Activated CD8-positive, alpha-beta T cell treated with anti-CD3 and anti-CD28 coated beads for 36 hours (primary cell): ENCODE results near the gene DOCK2. TPM values are rescaled to one million over a fixed set of nuclear protein-coding genes. Genes with fewer than 3 reads are reported as not detected.

Source experiments
- ATAC-seq: fragments of 200-7000 bp; cut with Tn5 transposase; one replicate; pipeline ENCODE4 v1.10.0; 2021; ENCODE audit warnings: mild to moderate bottlenecking, moderate library complexity
- CTCF ChIA-PET: fragments of 350-600 bp; sonication (Branson Sonifier 250); formaldehyde crosslinking; loops from one replicate; lab custom pipeline; 2021; ENCODE audit warnings: antibody characterized with exemption; lab: Charles Lee
- POLR2A ChIA-PET: fragments of 350-600 bp; sonication (Branson Sonifier 250); formaldehyde crosslinking; loops from one replicate; lab custom pipeline; 2021; ENCODE audit warnings: antibody characterized with exemption; lab: Charles Lee
- DNase-seq: peaks from one replicate; pipeline ENCODE4 v3.0.0-alpha.2; 2020
- H3K27ac Mint-ChIP-seq: one replicate; pipeline ENCODE4 v1.8.0; 2021; ENCODE audit warnings: mild to moderate bottlenecking, mixed read lengths
- H3K27me3 Mint-ChIP-seq: one replicate; pipeline ENCODE4 v1.8.0; 2021; ENCODE audit warnings: mixed read lengths
- H3K36me3 Mint-ChIP-seq: one replicate; pipeline ENCODE4 v1.8.0; 2021; ENCODE audit warnings: low read depth, mixed read lengths
- H3K4me1 Mint-ChIP-seq: one replicate; pipeline ENCODE4 v1.8.0; 2021; ENCODE audit warnings: low read depth, mixed read lengths
- H3K4me3 Mint-ChIP-seq: one replicate; pipeline ENCODE4 v1.8.0; 2021; ENCODE audit warnings: mild to moderate bottlenecking, moderate library complexity, mixed read lengths
- H3K9me3 Mint-ChIP-seq: one replicate; pipeline ENCODE4 v1.8.0; 2021; ENCODE audit warnings: mixed read lengths
- intact Hi-C: fragments of 100-400 bp; cut with micrococcal nuclease; formaldehyde crosslinking; loops from one replicate; pipeline ENCODE4 v1.10.0; 2022
- total RNA-seq, 2 experiments: library from RNA; stranded (reverse); gene quantifications; one replicate each; pipeline ENCODE4 v1.2.3, GENCODE V29; 2021
- TF ChIP-seq, protein P1 (sequence below): fragments of 200-600 bp; IDR thresholded peaks from one replicate; pipeline ENCODE4 v1.8.0; 2022; ENCODE audit warnings: antibody characterized with exemption, mild to moderate bottlenecking

The DOCK2 gene
- total RNA-seq, 2 experiments from 2014 or later = 180 to 181 TPM

DNA sequence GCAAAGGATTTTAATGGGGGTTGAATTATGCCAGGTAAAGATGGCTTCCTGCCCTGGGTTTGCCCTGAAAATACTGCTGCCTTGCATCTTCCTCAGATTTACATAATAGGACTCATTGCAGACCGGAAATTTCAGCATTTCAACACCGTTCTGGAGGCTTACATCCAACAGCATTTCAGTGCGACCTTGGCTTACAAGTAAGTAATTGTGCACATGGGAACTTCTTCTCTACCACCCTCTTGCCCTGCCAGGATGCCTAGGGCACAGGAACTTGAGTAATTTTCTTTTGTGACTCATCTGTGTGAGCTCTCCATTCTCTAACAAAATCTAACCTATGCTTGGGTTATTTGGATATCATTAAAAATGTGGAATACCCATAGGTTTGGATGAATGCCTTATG lies 80.2 kb downstream of the DOCK2 start:
- ATAC-seq (no peak), DNase-seq (no peak)
- peaks cover 11% of the 10 kb centered on the region for H3K4me1 Mint-ChIP-seq
- no peak overlapping the region for H3K27ac Mint-ChIP-seq
- H3K4me3 Mint-ChIP-seq = no peak overlapping the region
- TF ChIP-seq, protein P1, sequence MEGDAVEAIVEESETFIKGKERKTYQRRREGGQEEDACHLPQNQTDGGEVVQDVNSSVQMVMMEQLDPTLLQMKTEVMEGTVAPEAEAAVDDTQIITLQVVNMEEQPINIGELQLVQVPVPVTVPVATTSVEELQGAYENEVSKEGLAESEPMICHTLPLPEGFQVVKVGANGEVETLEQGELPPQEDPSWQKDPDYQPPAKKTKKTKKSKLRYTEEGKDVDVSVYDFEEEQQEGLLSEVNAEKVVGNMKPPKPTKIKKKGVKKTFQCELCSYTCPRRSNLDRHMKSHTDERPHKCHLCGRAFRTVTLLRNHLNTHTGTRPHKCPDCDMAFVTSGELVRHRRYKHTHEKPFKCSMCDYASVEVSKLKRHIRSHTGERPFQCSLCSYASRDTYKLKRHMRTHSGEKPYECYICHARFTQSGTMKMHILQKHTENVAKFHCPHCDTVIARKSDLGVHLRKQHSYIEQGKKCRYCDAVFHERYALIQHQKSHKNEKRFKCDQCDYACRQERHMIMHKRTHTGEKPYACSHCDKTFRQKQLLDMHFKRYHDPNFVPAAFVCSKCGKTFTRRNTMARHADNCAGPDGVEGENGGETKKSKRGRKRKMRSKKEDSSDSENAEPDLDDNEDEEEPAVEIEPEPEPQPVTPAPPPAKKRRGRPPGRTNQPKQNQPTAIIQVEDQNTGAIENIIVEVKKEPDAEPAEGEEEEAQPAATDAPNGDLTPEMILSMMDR = no peak
- peaks cover 90% of the 10 kb centered on the region for H3K36me3 Mint-ChIP-seq
- ChIA-PET CTCF (no interaction called here), POLR2A (no interaction called here)
- no peaks in the 10 kb centered on the region for H3K27me3 Mint-ChIP-seq
- intact Hi-C loops = no loop called here
- peaks cover 4% of the 10 kb centered on the region for H3K9me3 Mint-ChIP-seq

DNA sequence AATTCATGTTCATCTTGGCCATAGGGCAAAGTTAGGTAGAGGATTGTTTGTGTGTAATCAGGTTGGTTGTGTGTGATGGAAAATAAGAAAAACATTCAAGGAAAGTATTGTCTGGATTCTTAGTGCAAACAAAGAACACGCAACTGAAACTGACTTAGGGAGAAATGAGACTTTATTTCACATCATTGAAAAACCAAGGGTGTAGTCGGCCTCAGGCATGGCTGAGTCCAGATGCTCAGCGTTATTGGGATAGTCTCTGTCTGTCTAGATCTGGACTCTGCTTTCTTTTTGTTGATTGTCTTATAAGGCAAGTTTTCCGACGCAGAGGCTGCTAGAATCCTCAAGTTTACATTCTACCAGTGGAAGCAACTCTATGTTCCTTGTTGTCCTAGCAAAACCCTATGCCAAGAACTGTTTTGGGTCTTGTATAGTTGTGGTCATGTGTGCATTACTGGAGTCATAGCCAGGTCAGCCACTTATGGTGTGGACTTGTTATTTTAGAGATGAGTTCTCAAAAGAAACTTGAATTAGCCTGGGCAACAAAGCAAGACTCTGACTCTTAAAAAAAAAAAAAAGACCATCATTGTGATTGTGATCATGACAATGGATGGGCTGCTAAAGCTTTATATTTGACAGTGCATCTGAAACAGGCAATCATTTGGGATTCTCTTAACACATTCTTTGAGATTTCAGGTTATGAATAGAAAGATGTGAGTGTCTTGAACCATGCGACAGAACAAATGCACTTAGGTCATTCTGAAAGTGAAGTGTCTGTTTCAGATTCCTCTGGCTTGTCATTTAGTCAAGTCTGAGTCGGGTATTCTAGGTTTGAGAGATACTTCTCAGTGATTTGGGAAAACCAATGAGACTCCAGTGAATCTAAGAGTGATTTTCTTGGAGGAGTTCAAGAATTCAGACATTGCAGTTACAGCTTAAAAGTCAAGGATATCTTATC lies 82.6 kb downstream of the DOCK2 start:
- intact Hi-C loops = no loop called here
- Mint-ChIP-seq H3K27me3 (no peaks in the 10 kb centered on the region), H3K9me3 (peaks cover 4% of the 10 kb centered on the region), H3K36me3 (peaks cover 89% of the 10 kb centered on the region), H3K4me1 (peaks cover 11% of the 10 kb centered on the region), H3K27ac (no peak overlapping the region), H3K4me3 (no peak overlapping the region)
- DNase-seq (no peak), ATAC-seq (no peak)
- TF ChIP-seq, protein P1 = no peak
- ChIA-PET CTCF (no interaction called here), POLR2A (no interaction called here)

DNA sequence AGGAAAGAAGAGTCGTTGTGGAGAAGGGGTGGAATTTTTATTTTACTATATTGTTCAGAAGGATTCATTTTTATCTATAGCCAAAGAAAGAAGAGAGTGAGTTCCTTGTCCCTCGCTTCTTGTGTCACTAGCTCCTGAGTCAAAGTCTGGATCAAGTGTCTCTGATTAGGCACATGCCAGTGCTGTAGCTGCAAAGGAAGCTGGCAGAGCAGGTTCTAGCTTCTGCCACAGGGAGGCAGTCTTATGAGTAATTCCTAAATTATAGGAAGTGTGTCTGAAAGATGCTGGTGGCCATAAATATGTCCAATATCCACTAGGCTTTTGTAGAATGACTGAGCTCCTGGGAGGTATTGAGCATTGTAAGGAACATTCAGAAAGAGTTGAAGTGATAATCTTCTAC lies 84.7 kb downstream of the DOCK2 start:
- Mint-ChIP-seq H3K4me1 (peaks cover 6% of the 10 kb centered on the region), H3K27me3 (no peaks in the 10 kb centered on the region), H3K4me3 (no peak overlapping the region), H3K36me3 (peaks cover 88% of the 10 kb centered on the region), H3K9me3 (peaks cover 6% of the 10 kb centered on the region), H3K27ac (no peak overlapping the region)
- intact Hi-C loops = no loop called here
- TF ChIP-seq, protein P1 = no peak
- DNase-seq = no peak
- ATAC-seq = no peak
- POLR2A ChIA-PET = interaction anchor here (0.8 kb wide), 1 partner anchor 84 kb away, joined by 3 read pairs; no protein-coding TSS in a partner anchor
- CTCF ChIA-PET = interaction anchor here (0.9 to 1.8 kb wide), 5 partner anchors 10 to 58 kb away, joined by 3 to 5 read pairs (median 4); no protein-coding TSS in a partner anchor

DNA sequence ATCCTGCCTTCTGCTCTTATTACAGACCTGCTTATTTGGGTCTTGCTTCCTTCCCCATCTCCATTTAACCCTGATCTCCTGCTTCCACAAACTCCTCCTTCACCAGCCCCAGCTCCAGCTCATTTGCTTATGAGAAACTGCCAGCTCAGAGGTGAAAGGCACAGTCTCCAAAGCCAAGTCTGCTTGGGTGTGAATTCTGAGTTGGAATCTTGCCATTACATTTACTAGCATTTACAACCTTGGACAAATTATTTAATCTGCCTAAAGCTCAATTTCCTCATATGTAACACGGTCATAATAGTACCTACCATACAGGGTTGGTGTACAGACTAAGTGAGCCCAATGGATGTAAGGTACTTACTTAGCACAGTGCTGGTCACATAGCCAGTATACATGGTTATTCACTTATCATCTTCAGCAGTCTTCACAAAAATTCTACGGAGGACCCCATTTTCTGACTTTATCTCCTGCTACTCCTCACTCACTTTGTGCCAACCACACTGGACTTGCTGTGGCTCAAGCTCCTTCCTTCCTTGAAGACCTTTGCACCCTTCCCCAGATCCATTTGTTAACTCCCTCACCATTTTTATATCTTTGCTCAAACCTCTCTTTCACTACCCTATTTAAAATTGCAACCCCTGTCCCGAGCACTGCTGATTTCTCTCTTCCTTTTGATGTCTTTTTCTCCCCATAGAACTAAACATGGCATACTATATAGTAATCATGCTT lies 86.2 kb downstream of the DOCK2 start:
- H3K4me1 Mint-ChIP-seq = peaks cover 6% of the 10 kb centered on the region
- no peaks in the 10 kb centered on the region for H3K27me3 Mint-ChIP-seq
- intact Hi-C loops = no loop called here
- POLR2A ChIA-PET = interaction anchor here (0.7 kb wide), 1 partner anchor 25 kb away, joined by 4 read pairs; no protein-coding TSS in a partner anchor
- no peak for DNase-seq
- H3K4me3 Mint-ChIP-seq = no peak overlapping the region
- CTCF ChIA-PET = interaction anchor here (1.3 kb wide), 1 partner anchor 257 kb away, joined by 3 read pairs; the partner anchor contains the start of gene INSYN2B
- H3K9me3 Mint-ChIP-seq = peaks cover 6% of the 10 kb centered on the region
- peaks cover 82% of the 10 kb centered on the region for H3K36me3 Mint-ChIP-seq
- TF ChIP-seq, protein P1 = no peak
- no peak overlapping the region for H3K27ac Mint-ChIP-seq
- ATAC-seq = no peak
